CD14-positive monocyte (primary cell): ENCODE measurements around the gene GABBR2. TPM values are rescaled to one million over a fixed set of nuclear protein-coding genes. Genes with fewer than 3 reads are reported as not detected.

Experiments
- DNase-seq, 3 donors: peaks; one replicate each; pipeline ENCODE4 v3.0.0-alpha.2; 2011 to 2022
- H2AFZ ChIP-seq: 2 replicates; pipeline ENCODE4 v1.6.0; 2012; ENCODE audit warnings: mild to moderate bottlenecking, low read depth, low read length, inconsistent platforms; ENCODE audit not compliant: insufficient read depth, poor library complexity, severe bottlenecking
- H3K27ac ChIP-seq, 2 donors: 1 replicate in 1 of 2; 2 replicates in 1 of 2; pipeline ENCODE4 v1.5.1; 2012 to 2013; ENCODE audit warnings: low read length in 2 of 2, control low read depth in 1 of 2, inconsistent platforms in 1 of 2, low read depth in 1 of 2, mild to moderate bottlenecking in 1 of 2
- H3K27me3 ChIP-seq, 2 donors: one replicate each; pipeline versions ENCODE4 v1.6.0 to v1.6.1; 2011 to 2013; ENCODE audit warnings: low read length in 2 of 2; ENCODE audit not compliant: control insufficient read depth in 2 of 2, insufficient read depth in 2 of 2
- H3K36me3 ChIP-seq, 2 donors: replicated peaks in 1 of 2; 1 replicate in 1 of 2; 2 replicates in 1 of 2; pipeline versions ENCODE4 v1.5.1 to v1.6.1; 2012 to 2013; ENCODE audit warnings: low read length in 2 of 2, control low read depth in 1 of 2, inconsistent platforms in 1 of 2, mild to moderate bottlenecking in 1 of 2; ENCODE audit not compliant: insufficient read depth in 2 of 2, control insufficient read depth in 1 of 2
- H3K4me1 ChIP-seq, 2 donors: 1 replicate in 1 of 2; 2 replicates in 1 of 2; pipeline versions ENCODE4 v1.5.1 to v1.6.1; 2012 to 2013; ENCODE audit warnings: low read length in 2 of 2, control low read depth in 1 of 2, inconsistent platforms in 1 of 2, mild to moderate bottlenecking in 1 of 2, moderate library complexity in 1 of 2; ENCODE audit not compliant: insufficient read depth in 2 of 2, control insufficient read depth in 1 of 2
- H3K4me2 ChIP-seq: replicated peaks from 2 replicates; pipeline ENCODE3; 2012; ENCODE audit warnings: low read length, moderate library complexity, mild to moderate bottlenecking; ENCODE audit not compliant: poor library complexity, severe bottlenecking; ENCODE audit errors: extremely low read depth
- H3K4me3 ChIP-seq, 3 experiments: fragments of 200-600 bp in 1 of 3; sonication (generic) in 1 of 3; replicated peaks in 1 of 3; 1 replicate in 2 of 3; 2 replicates in 1 of 3; pipeline ENCODE4 v1.5.1; 2011 to 2013; ENCODE audit warnings: low read length in 3 of 3, mild to moderate bottlenecking in 3 of 3, control low read depth in 2 of 3, low read depth in 2 of 3, inconsistent platforms in 1 of 3, moderate library complexity in 1 of 3
- H3K79me2 ChIP-seq: 2 replicates; pipeline ENCODE4 v1.6.0; 2012; ENCODE audit warnings: mild to moderate bottlenecking, control low read depth, inconsistent platforms, low read length, moderate library complexity; ENCODE audit not compliant: insufficient read depth
- H3K9ac ChIP-seq: 2 replicates; pipeline ENCODE4 v1.6.0; 2017; ENCODE audit warnings: low read length, mild to moderate bottlenecking; ENCODE audit not compliant: insufficient read depth, poor library complexity, severe bottlenecking
- H3K9me3 ChIP-seq, 2 donors: replicated peaks in 1 of 2; 1 replicate in 1 of 2; 2 replicates in 1 of 2; pipeline versions ENCODE4 v1.5.1 to v1.6.1; 2012 to 2013; ENCODE audit warnings: low read length in 2 of 2, control low read depth in 1 of 2; ENCODE audit not compliant: control insufficient read depth in 1 of 2, insufficient read depth in 1 of 2
- H4K20me1 ChIP-seq: 2 replicates; pipeline ENCODE4 v1.6.0; 2012; ENCODE audit warnings: mild to moderate bottlenecking, low read length, control low read depth, moderate library complexity; ENCODE audit not compliant: insufficient read depth
- H3K27ac Mint-ChIP-seq, 7 donors: one replicate each; pipeline ENCODE4 v1.8.0; 2020; ENCODE audit warnings: mild to moderate bottlenecking in 7 of 7, mixed read lengths in 7 of 7, moderate library complexity in 6 of 7, inconsistent platforms in 2 of 7
- H3K27me3 Mint-ChIP-seq, 3 donors: one replicate each; pipeline ENCODE4 v1.8.0; 2021 to 2022; ENCODE audit warnings: low read depth in 3 of 3, mild to moderate bottlenecking in 3 of 3, mixed read lengths in 3 of 3, moderate library complexity in 3 of 3, inconsistent platforms in 1 of 3
- H3K36me3 Mint-ChIP-seq, 2 donors: one replicate each; pipeline ENCODE4 v1.8.0; 2020; ENCODE audit warnings: mixed read lengths in 2 of 2, inconsistent platforms in 1 of 2, mild to moderate bottlenecking in 1 of 2
- H3K4me1 Mint-ChIP-seq: one replicate; pipeline ENCODE4 v1.8.0; 2020; ENCODE audit warnings: mild to moderate bottlenecking, mixed read lengths
- H3K4me3 Mint-ChIP-seq, 2 donors: one replicate each; pipeline ENCODE4 v1.8.0; 2020; ENCODE audit warnings: mild to moderate bottlenecking in 2 of 2, mixed read lengths in 2 of 2, moderate library complexity in 1 of 2
- H3K9me3 Mint-ChIP-seq, 7 donors: one replicate each; pipeline ENCODE4 v1.8.0; 2020 to 2022; ENCODE audit warnings: mixed read lengths in 7 of 7, mild to moderate bottlenecking in 6 of 7, moderate library complexity in 6 of 7, inconsistent platforms in 2 of 7
- WGBS: methylation state at CpG from one replicate; pipeline ENCODE4 v1.1.5; 2013; ENCODE audit warnings: missing lambda C conversion rate; ENCODE audit not compliant: insufficient coverage; 5-methylcytosine and 5-hydroxymethylcytosine counted together
- intact Hi-C, 2 donors: fragments of 100-400 bp; cut with micrococcal nuclease; formaldehyde crosslinking; loops; one replicate each; pipeline versions ENCODE4 v1.15.0 to v1.15.1; 2023
- polyA plus RNA-seq, 3 donors: library from polyadenylated mRNA; depleted of rRNA in 1 of 3; unstranded in 2 of 3; stranded (reverse) in 1 of 3; fragments of 300-500 nt in 2 of 3; fragments of >200 nt in 1 of 3; fragmentation: Illumina TruSeq in 2 of 3; gene quantifications; 1 replicate in 2 of 3; 2 replicates in 1 of 3; pipeline ENCODE4 v1.2.3, GENCODE V29; 2012 to 2021
- TF ChIP-seq, protein P1 (sequence below): fragments of 200-600 bp; IDR thresholded peaks from one replicate; pipeline ENCODE4 v1.8.0; 2022; ENCODE audit warnings: antibody characterized with exemption, mild to moderate bottlenecking

GABBR2 gene
- polyA plus RNA-seq, 3 donors = not detected

DNA sequence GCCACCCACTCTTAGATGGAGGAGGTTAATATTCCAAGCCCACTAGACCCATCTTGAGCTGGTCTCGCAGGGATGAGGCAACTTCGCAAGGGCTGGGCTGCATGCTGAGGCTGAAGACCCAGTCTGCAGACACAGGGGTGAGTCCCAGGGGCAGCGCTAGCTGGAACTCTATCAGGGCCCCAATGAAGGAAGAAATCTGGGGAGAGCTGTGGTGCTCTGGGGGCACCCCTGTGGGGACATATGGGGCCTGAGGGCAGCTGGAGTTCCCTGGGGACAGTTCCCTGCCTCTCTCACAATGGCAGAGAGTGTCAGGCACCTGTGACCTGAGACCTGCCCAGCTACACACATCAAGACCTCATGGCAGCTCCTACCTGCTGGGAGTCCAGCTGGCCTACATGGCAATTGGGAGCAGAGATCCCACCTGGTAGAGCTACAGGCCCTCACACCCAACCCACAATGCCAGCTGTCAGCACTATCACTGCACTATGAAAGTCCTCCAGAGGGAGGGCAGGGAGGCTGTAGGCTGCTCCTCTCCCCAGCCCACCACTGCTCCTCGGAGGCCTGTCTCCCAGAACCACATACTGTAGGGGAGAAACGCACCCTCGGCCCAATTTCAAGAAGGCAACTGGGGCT is 202.2 kb downstream of the GABBR2 start:
- Histone ChIP-seq H3K27ac (no peak overlapping the region), H3K79me2 (no peaks in the 10 kb centered on the region), H3K9me3 (no peaks in the 10 kb centered on the region), H3K27me3 (no peaks in the 10 kb centered on the region), H3K36me3 (no peaks in the 10 kb centered on the region), H4K20me1 (no peaks in the 10 kb centered on the region), H3K4me2 (no peak overlapping the region), H2AFZ (no peak overlapping the region), H3K4me3 (no peak overlapping the region), H3K9ac (no peak overlapping the region), H3K4me1 (no peaks in the 10 kb centered on the region)
- no peak overlapping the region for H3K27ac Mint-ChIP-seq
- 100% methylated on average over 3 of the region's 6 CpGs for WGBS
- no peaks in the 10 kb centered on the region for H3K4me1 Mint-ChIP-seq
- no peak for DNase-seq
- intact Hi-C loops = no loop called here
- TF ChIP-seq, protein P1, sequence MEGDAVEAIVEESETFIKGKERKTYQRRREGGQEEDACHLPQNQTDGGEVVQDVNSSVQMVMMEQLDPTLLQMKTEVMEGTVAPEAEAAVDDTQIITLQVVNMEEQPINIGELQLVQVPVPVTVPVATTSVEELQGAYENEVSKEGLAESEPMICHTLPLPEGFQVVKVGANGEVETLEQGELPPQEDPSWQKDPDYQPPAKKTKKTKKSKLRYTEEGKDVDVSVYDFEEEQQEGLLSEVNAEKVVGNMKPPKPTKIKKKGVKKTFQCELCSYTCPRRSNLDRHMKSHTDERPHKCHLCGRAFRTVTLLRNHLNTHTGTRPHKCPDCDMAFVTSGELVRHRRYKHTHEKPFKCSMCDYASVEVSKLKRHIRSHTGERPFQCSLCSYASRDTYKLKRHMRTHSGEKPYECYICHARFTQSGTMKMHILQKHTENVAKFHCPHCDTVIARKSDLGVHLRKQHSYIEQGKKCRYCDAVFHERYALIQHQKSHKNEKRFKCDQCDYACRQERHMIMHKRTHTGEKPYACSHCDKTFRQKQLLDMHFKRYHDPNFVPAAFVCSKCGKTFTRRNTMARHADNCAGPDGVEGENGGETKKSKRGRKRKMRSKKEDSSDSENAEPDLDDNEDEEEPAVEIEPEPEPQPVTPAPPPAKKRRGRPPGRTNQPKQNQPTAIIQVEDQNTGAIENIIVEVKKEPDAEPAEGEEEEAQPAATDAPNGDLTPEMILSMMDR = no peak
- H3K4me3 Mint-ChIP-seq = no peak overlapping the region
- no peaks in the 10 kb centered on the region for H3K36me3 Mint-ChIP-seq
- peaks cover 2 to 14% (median 6%) of the 10 kb centered on the region in 7 donors for H3K9me3 Mint-ChIP-seq
- H3K27me3 Mint-ChIP-seq = peaks cover 5 to 11% (median 7%) of the 10 kb centered on the region in 3 donors

DNA sequence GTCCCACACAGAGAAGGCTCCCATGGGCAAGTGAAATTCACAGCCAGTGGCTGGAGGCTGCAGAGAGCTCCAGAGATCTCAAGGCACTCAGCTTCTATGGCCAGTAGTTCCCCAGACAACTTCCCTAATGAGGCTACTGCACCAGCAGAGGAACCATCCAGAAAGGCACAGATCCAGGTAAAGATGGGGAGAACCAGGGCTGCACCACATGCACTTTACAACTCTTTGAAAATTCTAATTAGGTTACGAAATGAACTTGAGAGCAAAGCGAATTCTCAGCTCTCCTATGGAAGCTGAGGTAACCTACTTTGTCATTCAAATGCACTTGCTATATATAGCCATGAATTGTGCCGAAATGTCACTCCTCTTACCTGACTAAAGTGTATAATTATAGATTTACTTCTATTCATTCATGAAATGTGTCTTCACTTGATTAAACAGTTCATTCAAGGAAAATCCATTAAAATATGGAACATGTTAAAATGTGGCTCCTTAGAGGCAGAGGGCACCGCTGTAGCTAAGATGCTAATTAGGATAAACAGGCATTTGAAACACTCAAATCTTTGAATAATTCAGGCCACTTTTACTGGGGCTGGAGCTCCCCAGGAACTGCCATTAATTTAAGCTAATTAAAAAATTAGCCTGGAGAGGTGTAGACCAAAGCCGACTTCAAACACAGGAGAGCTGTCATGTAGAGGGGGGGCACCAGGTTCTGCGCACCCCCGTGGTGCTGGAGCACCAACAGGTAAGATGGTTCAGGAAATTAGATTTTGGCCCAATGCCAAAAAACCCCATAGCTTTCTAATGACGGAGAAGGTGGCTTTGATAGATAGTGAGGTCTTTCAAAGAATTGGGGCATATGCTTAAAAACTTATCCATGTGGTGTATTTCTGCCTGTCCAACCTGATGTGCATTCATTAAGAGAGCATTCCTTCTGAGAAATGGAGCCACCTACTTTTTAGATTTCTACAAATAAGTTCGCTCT is 204.1 kb downstream of the GABBR2 start:
- no peaks in the 10 kb centered on the region for H4K20me1 ChIP-seq
- Mint-ChIP-seq H3K27me3 (peaks cover 5 to 9% (median 9%) of the 10 kb centered on the region in 3 donors), H3K27ac (peak overlapping the region in 1 of 7 donors; percentile 16), H3K9me3 (peaks cover 2 to 13% (median 6%) of the 10 kb centered on the region in 7 donors), H3K4me1 (no peaks in the 10 kb centered on the region), H3K4me3 (no peak overlapping the region), H3K36me3 (no peaks in the 10 kb centered on the region)
- no peak overlapping the region for H3K9ac ChIP-seq
- H3K27me3 ChIP-seq = no peaks in the 10 kb centered on the region
- no peak overlapping the region for H2AFZ ChIP-seq
- no peaks in the 10 kb centered on the region for H3K79me2 ChIP-seq
- H3K4me3 ChIP-seq = no peak overlapping the region
- H3K36me3 ChIP-seq = no peaks in the 10 kb centered on the region
- H3K4me2 ChIP-seq = no peak overlapping the region
- H3K27ac ChIP-seq = no peak overlapping the region
- WGBS = 95% methylated on average over 2 of the region's 9 CpGs
- DNase-seq = no peak
- no peaks in the 10 kb centered on the region for H3K9me3 ChIP-seq
- TF ChIP-seq, protein P1 = no peak
- intact Hi-C loops = no loop called here
- no peaks in the 10 kb centered on the region for H3K4me1 ChIP-seq
